ENCODE results near the gene ARL14.

DNA sequence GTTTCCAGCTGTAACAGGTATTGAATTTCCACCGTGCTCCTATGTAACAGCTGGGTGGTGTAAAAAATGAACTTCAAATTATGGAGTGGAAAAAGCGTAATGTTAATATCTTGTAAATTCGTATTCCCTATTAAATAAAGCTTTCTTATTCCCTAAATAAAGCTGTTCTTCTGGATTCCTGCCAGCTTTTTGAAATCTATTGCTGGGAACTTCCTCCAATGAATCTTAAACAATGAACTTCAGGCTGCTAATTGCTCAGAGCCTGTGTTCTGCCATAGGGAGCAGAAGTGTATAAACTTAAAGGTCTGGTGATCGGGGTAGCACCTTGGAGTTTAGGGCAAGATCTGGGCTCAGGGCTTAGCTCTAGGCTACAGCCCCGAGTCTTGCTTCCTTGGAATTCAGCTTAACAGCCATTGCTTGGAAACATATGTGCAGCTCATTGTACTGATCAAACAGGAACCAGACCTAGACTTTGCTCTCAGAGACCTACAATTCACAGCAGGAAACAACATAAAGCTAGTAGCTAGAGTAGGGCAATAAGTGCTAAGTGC, 1.4 kb downstream of the ARL14 start:
- TF ChIP-seq POLR2A (IDR thresholded peaks at IDR 0.05; ENCODE audit: low read depth, low read length): no peak
- TF ChIP-seq POLR2AphosphoS5 (IDR thresholded peaks at IDR 0.05; ENCODE audit: low read depth, low read length): no peak
- no peak for TF ChIP-seq TAF1 (IDR thresholded peaks at IDR 0.05; ENCODE audit: low read depth, low read length)
- no peak for TF ChIP-seq SPI1 (IDR thresholded peaks at IDR 0.05; ENCODE audit: low read depth, low read length)
- TF ChIP-seq POU2F2 (IDR thresholded peaks at IDR 0.05; ENCODE audit: low read depth, low read length): no peak
- no peak for TF ChIP-seq PAX5 (IDR thresholded peaks at IDR 0.05; ENCODE audit: insufficient read depth, low read length, severe bottlenecking)
